NCI-H526 (cell line): Measurements from ENCODE around the gene ANKRD30B.
"Not testable (repeated sequence)": the region's sequence is repeated elsewhere in the genome, so short reads cannot be mapped to it uniquely, and the experiment has no call there.

ENCODE experiments used
- DNase-seq, 2 experiments: peaks; one replicate each; lab custom pipeline; 2025; lab: John Stamatoyannopoulos, UW

ANKRD30B gene

GRCh38 chr18:14747513-14748474 lies at the start of gene ANKRD30B:
Gene ANKRD30B (plus strand): TSS chr18:14748172. CDS start chr18:14748420, 248 bp downstream.
- peak in 1 of 2 experiments; percentile 54 for DNase-seq

- not testable (repeated sequence) for DNase-seq
Measured at GRCh38 chr18:14701286-14702040, 46.5 kb upstream of the ANKRD30B start.

- DNase-seq = not testable (repeated sequence)
Measured at GRCh38 chr18:14709761-14710160, 38.2 kb upstream of the ANKRD30B start.

GRCh38 chr18:14721569-14721968 lies 26.4 kb upstream of the ANKRD30B start:
- DNase-seq = not testable (repeated sequence)

GRCh38 chr18:14739056-14739455 lies 8.9 kb upstream of the ANKRD30B start:
- DNase-seq = not testable (repeated sequence)

GRCh38 chr18:14746897-14747296 lies 1.1 kb upstream of the ANKRD30B start:
- DNase-seq = no peak

- no peak for DNase-seq
Measured at GRCh38 chr18:14748496-14748895, 524 bp downstream of the ANKRD30B start.

- DNase-seq = not testable (repeated sequence)
Measured at GRCh38 chr18:14763566-14763965, 15.6 kb downstream of the ANKRD30B start.

- no peak for DNase-seq
Measured at GRCh38 chr18:14767474-14767873, 19.5 kb downstream of the ANKRD30B start.

GRCh38 chr18:14768241-14768640 lies 20.3 kb downstream of the ANKRD30B start:
- DNase-seq = no peak

GRCh38 chr18:14769381-14769780 lies 21.4 kb downstream of the ANKRD30B start:
- no peak for DNase-seq

- no peak for DNase-seq
Measured at GRCh38 chr18:14776801-14777200, 28.8 kb downstream of the ANKRD30B start.

- DNase-seq = peak; percentile 56 to 58
Measured at GRCh38 chr18:14781671-14782070, 33.7 kb downstream of the ANKRD30B start.

- DNase-seq = peak; percentile 52 to 68
Measured at GRCh38 chr18:14784133-14784532, 36.2 kb downstream of the ANKRD30B start.

- DNase-seq = not testable (repeated sequence)
Measured at GRCh38 chr18:14796876-14797275, 48.9 kb downstream of the ANKRD30B start.

GRCh38 chr18:14797969-14798764 lies 50.2 kb downstream of the ANKRD30B start:
- peak; percentile 10 to 18 for DNase-seq

GRCh38 chr18:14811081-14811480 lies 63.1 kb downstream of the ANKRD30B start:
- not testable (repeated sequence) for DNase-seq

GRCh38 chr18:14826972-14827632 lies 79.1 kb downstream of the ANKRD30B start:
- not testable (repeated sequence) for DNase-seq

GRCh38 chr18:14841607-14842006 lies 93.6 kb downstream of the ANKRD30B start:
- not testable (repeated sequence) for DNase-seq

- DNase-seq = not testable (repeated sequence)
Measured at GRCh38 chr18:14851533-14851932, 103.6 kb downstream of the ANKRD30B start.

- DNase-seq = not testable (repeated sequence)
Measured at GRCh38 chr18:14855634-14856033, 107.7 kb downstream of the ANKRD30B start.
